ENCODE results near the gene FUT9. TPM values are rescaled to one million over a fixed set of nuclear protein-coding genes. Genes with fewer than 3 reads are reported as not detected.

The FUT9 gene
- total RNA-seq, 2 donors from 2014 or later = 0.11 to 1.2 TPM

DNA sequence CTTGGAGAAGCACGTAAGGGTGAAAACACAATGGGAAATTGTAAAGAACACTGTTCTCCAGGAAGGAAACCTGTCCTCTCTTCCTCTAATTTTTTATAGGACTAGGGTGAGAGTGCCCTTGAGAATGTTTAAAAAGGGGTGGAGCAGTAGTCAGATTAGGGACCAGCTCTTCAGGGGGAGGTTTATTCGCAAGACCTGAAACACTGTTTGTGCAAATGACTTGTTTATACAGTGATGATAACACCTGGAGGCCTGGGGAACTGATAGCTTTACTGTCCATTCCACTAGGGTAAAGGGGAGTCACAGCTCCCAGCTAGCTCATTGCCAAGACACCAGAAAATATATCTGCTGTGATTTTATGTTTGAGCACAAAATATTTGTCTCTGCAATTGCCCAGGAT, 8.1 kb upstream of the FUT9 start:
- intact Hi-C loops (cut with DNase I) = no loop called here
- DNase-seq (ENCODE audit: low spot score) = no peak
- 30% methylated on average over 2 of the region's 2 CpGs for WGBS
- Histone ChIP-seq H3K4me3 (no peak overlapping the region), H3K36me3 (no peaks in the 10 kb centered on the region), H3K4me1 (replicated peaks) (no peaks in the 10 kb centered on the region), H3K27me3 (replicated peaks; ENCODE audit: insufficient read depth) (no peaks in the 10 kb centered on the region), H3K9me3 (no peaks in the 10 kb centered on the region), H3K27ac (no peak overlapping the region)
- TF ChIP-seq POLR2AphosphoS5 (IDR thresholded peaks at IDR 0.05) (no peak), POLR2A (IDR thresholded peaks at IDR 0.05) (no peak)
- TF ChIP-seq, protein P1, sequence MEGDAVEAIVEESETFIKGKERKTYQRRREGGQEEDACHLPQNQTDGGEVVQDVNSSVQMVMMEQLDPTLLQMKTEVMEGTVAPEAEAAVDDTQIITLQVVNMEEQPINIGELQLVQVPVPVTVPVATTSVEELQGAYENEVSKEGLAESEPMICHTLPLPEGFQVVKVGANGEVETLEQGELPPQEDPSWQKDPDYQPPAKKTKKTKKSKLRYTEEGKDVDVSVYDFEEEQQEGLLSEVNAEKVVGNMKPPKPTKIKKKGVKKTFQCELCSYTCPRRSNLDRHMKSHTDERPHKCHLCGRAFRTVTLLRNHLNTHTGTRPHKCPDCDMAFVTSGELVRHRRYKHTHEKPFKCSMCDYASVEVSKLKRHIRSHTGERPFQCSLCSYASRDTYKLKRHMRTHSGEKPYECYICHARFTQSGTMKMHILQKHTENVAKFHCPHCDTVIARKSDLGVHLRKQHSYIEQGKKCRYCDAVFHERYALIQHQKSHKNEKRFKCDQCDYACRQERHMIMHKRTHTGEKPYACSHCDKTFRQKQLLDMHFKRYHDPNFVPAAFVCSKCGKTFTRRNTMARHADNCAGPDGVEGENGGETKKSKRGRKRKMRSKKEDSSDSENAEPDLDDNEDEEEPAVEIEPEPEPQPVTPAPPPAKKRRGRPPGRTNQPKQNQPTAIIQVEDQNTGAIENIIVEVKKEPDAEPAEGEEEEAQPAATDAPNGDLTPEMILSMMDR (IDR thresholded peaks at IDR 0.05) = no peak

DNA sequence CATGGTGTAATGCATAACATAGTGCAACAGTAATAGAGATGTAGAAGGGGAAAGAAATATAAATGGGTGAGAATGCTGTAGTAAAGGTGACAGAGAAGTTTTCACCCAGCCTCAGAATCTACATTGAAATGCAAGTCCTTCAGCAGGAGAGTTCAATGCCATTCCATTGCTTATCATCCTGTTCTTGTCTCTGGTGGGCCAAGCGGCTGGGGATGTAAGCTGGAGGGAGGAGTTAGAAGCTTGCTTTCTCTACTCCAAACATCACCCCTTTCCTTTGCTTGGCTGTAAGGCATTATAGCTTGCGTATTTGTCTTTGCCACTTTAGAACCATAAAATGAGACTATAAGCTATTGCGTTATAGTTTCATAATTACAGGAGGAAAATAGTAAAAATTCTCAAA, 2.2 kb upstream of the FUT9 start:
- no peak overlapping the region for H3K4me3 ChIP-seq
- H3K36me3 ChIP-seq = no peaks in the 10 kb centered on the region
- no peaks in the 10 kb centered on the region for H3K4me1 ChIP-seq (replicated peaks)
- no peaks in the 10 kb centered on the region for H3K9me3 ChIP-seq
- peaks cover 6% of the 10 kb centered on the region for H3K27me3 ChIP-seq (replicated peaks; ENCODE audit: insufficient read depth)
- no peak overlapping the region for H3K27ac ChIP-seq
- no peak for TF ChIP-seq POLR2A (IDR thresholded peaks at IDR 0.05)
- TF ChIP-seq, protein P1 (IDR thresholded peaks at IDR 0.05) = no peak
- TF ChIP-seq POLR2AphosphoS5 (IDR thresholded peaks at IDR 0.05) = no peak
- WGBS = 87% methylated on average over 3 of the region's 3 CpGs
- intact Hi-C loops (cut with DNase I) = no loop called here
- DNase-seq (ENCODE audit: low spot score) = no peak

DNA sequence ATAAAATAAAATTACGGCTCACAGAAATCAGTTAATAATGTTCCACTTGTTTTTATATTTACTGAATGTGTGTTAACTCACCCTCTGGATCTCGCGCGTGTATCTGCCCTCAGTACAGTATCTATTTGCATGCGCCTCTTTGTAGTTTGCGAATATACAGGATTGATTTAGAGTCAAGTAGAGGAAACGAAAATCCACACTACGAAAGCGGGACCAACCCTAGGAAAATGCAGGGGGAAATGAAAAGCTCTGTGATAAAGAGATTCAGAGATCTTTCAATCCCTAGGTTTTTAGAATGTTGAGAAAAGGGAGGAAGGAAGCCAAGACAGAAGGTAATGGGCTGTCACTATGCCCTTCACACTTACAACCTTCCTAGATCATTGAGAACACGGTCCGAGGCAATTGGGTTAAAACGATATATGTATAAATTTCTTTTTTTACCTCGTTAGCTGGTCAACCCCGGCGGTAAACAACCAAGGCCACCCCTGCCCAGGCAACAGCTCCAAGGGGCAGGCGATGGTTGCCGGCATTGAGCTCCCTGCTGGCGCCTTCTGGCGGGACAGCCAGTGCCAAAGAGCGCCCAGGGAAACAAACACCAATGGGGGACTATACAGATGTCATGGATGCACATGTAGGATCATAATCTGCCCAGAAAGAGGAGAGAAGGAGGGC, 792 bp upstream of the FUT9 start:
- no peak for DNase-seq (ENCODE audit: low spot score)
- peak overlapping the region; percentile 18 to 23 for H3K4me3 ChIP-seq

DNA sequence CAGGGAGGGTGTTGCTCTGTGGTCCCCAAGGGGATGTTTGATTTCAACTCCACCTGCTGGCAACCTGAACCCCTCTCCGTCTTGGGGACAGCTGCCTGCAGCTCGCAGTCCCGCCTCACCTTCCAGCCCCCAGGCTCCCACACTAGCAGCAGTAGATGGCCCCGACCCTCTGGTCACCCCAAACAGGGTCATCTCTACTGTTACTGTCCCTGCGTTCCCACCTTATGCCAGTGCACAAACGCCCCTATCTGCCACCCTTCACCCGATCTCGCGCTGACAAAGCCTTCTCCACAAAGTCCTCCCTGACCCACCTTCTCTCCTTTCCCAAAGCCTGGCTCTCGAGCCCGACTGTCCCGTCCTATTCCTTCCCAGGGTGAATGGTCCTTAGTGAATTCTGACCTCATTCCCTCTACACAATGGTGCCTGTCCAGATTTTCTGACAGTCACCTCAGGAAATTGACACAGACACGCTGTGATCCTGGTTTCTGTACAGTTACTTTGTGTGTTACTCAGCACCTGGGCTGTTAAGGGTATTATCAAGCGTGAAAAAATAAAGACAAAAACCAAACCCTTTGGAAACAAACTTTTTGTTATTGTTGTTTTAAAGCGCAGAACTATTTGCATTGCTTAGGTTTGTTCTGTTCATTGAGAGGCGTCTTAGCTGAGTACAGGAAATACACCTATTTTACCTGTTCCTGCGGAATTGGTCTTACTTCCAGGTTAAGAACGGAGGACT, 728 bp downstream of the FUT9 start:
- Histone ChIP-seq H3K4me3 (peak overlapping the region; percentile 18 to 23), H3K9me3 (no peaks in the 10 kb centered on the region), H3K27ac (no peak overlapping the region), H3K4me1 (replicated peaks) (no peaks in the 10 kb centered on the region), H3K27me3 (replicated peaks; ENCODE audit: insufficient read depth) (peaks cover 6% of the 10 kb centered on the region), H3K36me3 (no peaks in the 10 kb centered on the region)
- DNase-seq (ENCODE audit: low spot score) = no peak
- intact Hi-C loops (cut with DNase I) = no loop called here
- WGBS = 11% methylated on average over 18 of the region's 18 CpGs
- TF ChIP-seq POLR2AphosphoS5 (IDR thresholded peaks at IDR 0.05) = no peak
- no peak for TF ChIP-seq POLR2A (IDR thresholded peaks at IDR 0.05)
- TF ChIP-seq, protein P1 (IDR thresholded peaks at IDR 0.05) = no peak

More for the DNA sequence above, 792 bp upstream of the FUT9 start:
- intact Hi-C loops (cut with DNase I) = no loop called here
- peaks cover 6% of the 10 kb centered on the region for H3K27me3 ChIP-seq (replicated peaks; ENCODE audit: insufficient read depth)
- no peak for TF ChIP-seq POLR2A (IDR thresholded peaks at IDR 0.05)
- TF ChIP-seq, protein P1 (IDR thresholded peaks at IDR 0.05) = no peak
- no peak for TF ChIP-seq POLR2AphosphoS5 (IDR thresholded peaks at IDR 0.05)
- no peaks in the 10 kb centered on the region for H3K9me3 ChIP-seq
- H3K36me3 ChIP-seq = no peaks in the 10 kb centered on the region
- H3K27ac ChIP-seq = no peak overlapping the region
- WGBS = 9% methylated on average over 20 of the region's 20 CpGs
- no peaks in the 10 kb centered on the region for H3K4me1 ChIP-seq (replicated peaks)

DNA sequence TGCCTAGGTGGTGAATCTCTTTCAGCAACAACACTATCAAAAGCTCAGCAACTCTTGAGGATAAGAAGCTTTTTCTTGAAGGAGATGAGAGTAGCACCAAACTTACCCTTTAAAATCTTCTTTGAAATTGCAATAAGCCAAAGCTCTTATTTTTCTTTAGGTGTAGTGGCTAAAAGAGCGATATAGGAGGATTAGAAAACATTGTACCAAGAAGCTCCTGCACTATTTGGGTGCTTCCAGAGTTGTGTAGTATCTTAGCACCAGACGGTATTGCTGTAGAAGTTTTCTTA, 1.2 kb downstream of the FUT9 start:
- WGBS = 67% methylated on average over 2 of the region's 2 CpGs
- DNase-seq (ENCODE audit: low spot score) = no peak
- no peak overlapping the region for H3K4me3 ChIP-seq
- intact Hi-C loops (cut with DNase I) = no loop called here
- no peaks in the 10 kb centered on the region for H3K9me3 ChIP-seq
- no peaks in the 10 kb centered on the region for H3K36me3 ChIP-seq
- no peaks in the 10 kb centered on the region for H3K4me1 ChIP-seq (replicated peaks)
- no peak overlapping the region for H3K27ac ChIP-seq
- TF ChIP-seq POLR2AphosphoS5 (IDR thresholded peaks at IDR 0.05) (no peak), POLR2A (IDR thresholded peaks at IDR 0.05) (no peak)
- TF ChIP-seq, protein P1 (IDR thresholded peaks at IDR 0.05) = no peak
- peaks cover 6% of the 10 kb centered on the region for H3K27me3 ChIP-seq (replicated peaks; ENCODE audit: insufficient read depth)

All from prostate gland (tissue), 2 donors.